Endothelial cell of umbilical vein (primary cell): ENCODE data around the gene PTPN14.

ENCODE experiments used
- EZH2 ChIP-seq: IDR thresholded peaks from 2 replicates; pipeline ENCODE4 v1.6.1; 2012; ENCODE audit warnings: borderline replicate concordance, low read depth, mild to moderate bottlenecking, moderate library complexity, low read length, inconsistent platforms; ENCODE audit not compliant: severe bottlenecking
- POLR2A ChIP-seq: IDR thresholded peaks from 2 replicates; pipeline ENCODE4 v1.6.1; 2012; ENCODE audit warnings: low read depth, mild to moderate bottlenecking, control low read depth, low read length
- POLR2AphosphoS5 ChIP-seq: IDR thresholded peaks from 2 replicates; pipeline ENCODE4 v1.6.1; 2012; ENCODE audit warnings: low read depth, mild to moderate bottlenecking, control low read depth, low read length, moderate library complexity; ENCODE audit not compliant: insufficient read depth
- TF ChIP-seq, protein P1 (sequence below), 2 donors: IDR thresholded peaks; 1 replicate in 1 of 2; 2 replicates in 1 of 2; pipeline ENCODE4 v1.5.1; 2011; ENCODE audit warnings: low read length in 2 of 2, mild to moderate bottlenecking in 2 of 2, moderate library complexity in 2 of 2, control low read depth in 1 of 2, inconsistent platforms in 1 of 2, low read depth in 1 of 2; ENCODE audit not compliant: insufficient read depth in 1 of 2; ENCODE audit errors: extremely low read depth in 1 of 2

DNA sequence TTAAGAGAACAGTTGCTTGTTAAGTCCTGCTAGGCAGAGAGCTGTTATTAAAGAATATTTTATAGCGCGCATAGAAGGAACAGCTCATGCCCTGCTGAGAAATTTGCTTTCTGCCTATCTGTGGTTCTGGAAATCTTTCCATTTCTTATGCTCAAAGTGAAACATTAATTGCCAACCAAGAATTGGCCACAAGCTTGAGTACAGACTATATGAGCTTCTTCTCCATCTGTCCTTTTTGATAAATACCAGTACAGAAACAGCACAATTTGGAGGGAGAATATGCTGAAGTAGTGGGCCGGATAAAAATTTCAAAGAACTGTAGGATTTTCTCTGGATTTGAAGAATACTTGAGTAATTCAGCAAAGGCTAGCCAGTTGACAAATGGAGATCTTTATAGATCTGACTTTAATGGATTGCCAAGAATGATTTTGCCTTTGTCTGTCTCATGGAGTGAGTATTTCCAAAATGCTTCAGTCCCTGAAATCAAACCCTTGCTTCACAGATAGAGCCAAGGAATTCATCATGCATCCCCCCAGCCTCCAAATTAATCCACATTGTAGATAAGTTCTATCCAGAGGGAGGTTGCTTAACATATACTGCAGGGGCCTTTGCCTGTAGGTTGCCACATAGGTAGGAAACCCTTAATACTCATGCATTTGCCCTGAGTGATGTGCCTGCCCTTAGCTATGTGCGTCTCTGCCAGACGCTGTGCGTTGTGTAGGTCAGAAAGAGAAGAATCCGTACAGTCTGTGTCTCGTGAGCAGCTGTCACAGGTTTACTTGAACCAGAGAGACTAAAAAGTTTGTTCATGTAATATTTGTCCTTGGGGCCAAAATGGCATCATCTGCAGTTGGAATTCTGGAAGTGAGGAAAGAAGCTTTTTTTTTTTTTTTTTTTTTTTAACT is 226.3 kb downstream of the PTPN14 start:
- no peak for TF ChIP-seq POLR2A
- TF ChIP-seq, protein P1, sequence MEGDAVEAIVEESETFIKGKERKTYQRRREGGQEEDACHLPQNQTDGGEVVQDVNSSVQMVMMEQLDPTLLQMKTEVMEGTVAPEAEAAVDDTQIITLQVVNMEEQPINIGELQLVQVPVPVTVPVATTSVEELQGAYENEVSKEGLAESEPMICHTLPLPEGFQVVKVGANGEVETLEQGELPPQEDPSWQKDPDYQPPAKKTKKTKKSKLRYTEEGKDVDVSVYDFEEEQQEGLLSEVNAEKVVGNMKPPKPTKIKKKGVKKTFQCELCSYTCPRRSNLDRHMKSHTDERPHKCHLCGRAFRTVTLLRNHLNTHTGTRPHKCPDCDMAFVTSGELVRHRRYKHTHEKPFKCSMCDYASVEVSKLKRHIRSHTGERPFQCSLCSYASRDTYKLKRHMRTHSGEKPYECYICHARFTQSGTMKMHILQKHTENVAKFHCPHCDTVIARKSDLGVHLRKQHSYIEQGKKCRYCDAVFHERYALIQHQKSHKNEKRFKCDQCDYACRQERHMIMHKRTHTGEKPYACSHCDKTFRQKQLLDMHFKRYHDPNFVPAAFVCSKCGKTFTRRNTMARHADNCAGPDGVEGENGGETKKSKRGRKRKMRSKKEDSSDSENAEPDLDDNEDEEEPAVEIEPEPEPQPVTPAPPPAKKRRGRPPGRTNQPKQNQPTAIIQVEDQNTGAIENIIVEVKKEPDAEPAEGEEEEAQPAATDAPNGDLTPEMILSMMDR (IDR thresholded peaks at IDR 0.05; ENCODE audit: extremely low read depth in 1 of 2, insufficient read depth in 1 of 2, low read depth in 1 of 2, low read length in 2 of 2), result no peak
- TF ChIP-seq EZH2, result no peak
- no peak for TF ChIP-seq POLR2AphosphoS5
